ENCODE results near the gene UFL1.

DNA sequence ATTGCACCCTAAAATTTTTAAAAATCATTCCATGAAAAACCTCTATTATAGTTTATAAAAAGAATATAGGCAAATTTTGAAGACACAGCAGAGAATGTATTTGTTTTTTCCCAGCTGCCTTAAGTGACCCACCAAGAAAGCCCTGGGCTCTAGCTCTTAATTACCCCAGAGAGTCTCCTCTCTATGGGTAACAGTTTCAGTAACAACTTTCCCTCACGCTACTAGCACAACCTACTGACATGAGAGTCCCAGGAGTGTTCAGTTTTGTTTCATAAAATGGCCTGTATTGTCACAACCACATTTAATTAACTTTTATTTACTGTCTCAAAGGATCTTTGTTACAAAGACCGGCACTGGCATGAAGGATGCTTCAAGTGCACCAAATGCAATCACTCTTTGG, 82.8 kb downstream of the UFL1 start:
- TF ChIP-seq, protein P1, sequence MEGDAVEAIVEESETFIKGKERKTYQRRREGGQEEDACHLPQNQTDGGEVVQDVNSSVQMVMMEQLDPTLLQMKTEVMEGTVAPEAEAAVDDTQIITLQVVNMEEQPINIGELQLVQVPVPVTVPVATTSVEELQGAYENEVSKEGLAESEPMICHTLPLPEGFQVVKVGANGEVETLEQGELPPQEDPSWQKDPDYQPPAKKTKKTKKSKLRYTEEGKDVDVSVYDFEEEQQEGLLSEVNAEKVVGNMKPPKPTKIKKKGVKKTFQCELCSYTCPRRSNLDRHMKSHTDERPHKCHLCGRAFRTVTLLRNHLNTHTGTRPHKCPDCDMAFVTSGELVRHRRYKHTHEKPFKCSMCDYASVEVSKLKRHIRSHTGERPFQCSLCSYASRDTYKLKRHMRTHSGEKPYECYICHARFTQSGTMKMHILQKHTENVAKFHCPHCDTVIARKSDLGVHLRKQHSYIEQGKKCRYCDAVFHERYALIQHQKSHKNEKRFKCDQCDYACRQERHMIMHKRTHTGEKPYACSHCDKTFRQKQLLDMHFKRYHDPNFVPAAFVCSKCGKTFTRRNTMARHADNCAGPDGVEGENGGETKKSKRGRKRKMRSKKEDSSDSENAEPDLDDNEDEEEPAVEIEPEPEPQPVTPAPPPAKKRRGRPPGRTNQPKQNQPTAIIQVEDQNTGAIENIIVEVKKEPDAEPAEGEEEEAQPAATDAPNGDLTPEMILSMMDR (IDR thresholded peaks at IDR 0.05), result no peak
- TF ChIP-seq POLR2A (IDR thresholded peaks at IDR 0.05), result no peak

All from right lobe of liver (tissue), 4 donors.